GM10248 (cell line): ENCODE data around the gene ELAVL1.

Experiments
- CTCF ChIA-PET: fragments of 300-600 bp; sonication (Branson Sonifier 250); formaldehyde crosslinking; extraction: SDS; loops from one replicate; lab custom pipeline; 2021; ENCODE audit warnings: antibody characterized with exemption; lab: Yijun Ruan, JAX
- POLR2A ChIA-PET: fragments of 350-650 bp; sonication (Branson Sonifier 250); formaldehyde crosslinking; extraction: SDS; loops from one replicate; lab custom pipeline; 2020; ENCODE audit warnings: antibody characterized with exemption; lab: Yijun Ruan, JAX
- DNase-seq: peaks from one replicate; pipeline ENCODE4 v3.0.0; 2012; ENCODE audit errors: extremely low spot score
- CTCF ChIP-seq: IDR thresholded peaks from 2 replicates; pipeline ENCODE4 v1.5.1; 2012; ENCODE audit warnings: mild to moderate bottlenecking, low read depth; ENCODE audit errors: extremely low read depth, missing control alignments, control extremely low read depth

ELAVL1 gene

GRCh38 chr19:7970716-7971448, 34.6 kb downstream of the ELAVL1 start:
- CTCF ChIA-PET: interaction anchor here (0.6 to 3.4 kb wide), 15 partner anchors 10 to 281 kb away, joined by 3 to 30 read pairs (median 5); partner anchors contain the start of genes ELAVL1 and TIMM44
- POLR2A ChIA-PET: no interaction called here
- DNase-seq: peak; percentile 60

GRCh38 chr19:7969555-7969939, 35.9 kb downstream of the ELAVL1 start:
- no peak for DNase-seq
- CTCF ChIA-PET: interaction anchor here (1.2 to 3.4 kb wide), 3 partner anchors 25 to 40 kb away, joined by 4 to 30 read pairs (median 5); partner anchors contain the start of gene TIMM44
- POLR2A ChIA-PET: no interaction called here
- no peak for TF ChIP-seq CTCF

More at GRCh38 chr19:7970716-7971448, 34.6 kb downstream of the ELAVL1 start:
- TF ChIP-seq CTCF: peak; percentile 71

GRCh38 chr19:7968796-7969554, 36.5 kb downstream of the ELAVL1 start:
- no peak for TF ChIP-seq CTCF
- DNase-seq: no peak
- ChIA-PET POLR2A (no interaction called here), CTCF (interaction anchor here (1.1 to 3.4 kb wide), 3 partner anchors 16 to 33 kb away, joined by 3 to 30 read pairs (median 4); partner anchors contain the start of gene TIMM44)

- TF ChIP-seq CTCF: no peak
- DNase-seq: no peak
- ChIA-PET CTCF (interaction anchor here (1.1 kb wide), 1 partner anchor 17 kb away, joined by 3 read pairs; no protein-coding TSS in a partner anchor), POLR2A (interaction anchor here (0.6 kb wide), 1 partner anchor 30 kb away, joined by 3 read pairs; no protein-coding TSS in a partner anchor)
Measured at GRCh38 chr19:7968008-7968795, 37.2 kb downstream of the ELAVL1 start.

- CTCF ChIA-PET: interaction anchor here (1.9 kb wide), 1 partner anchor 22 kb away, joined by 7 read pairs; the partner anchor contains the start of gene TIMM44
- no peak for DNase-seq
- POLR2A ChIA-PET: no interaction called here
- no peak for TF ChIP-seq CTCF
Measured at GRCh38 chr19:7965921-7966665, 39.3 kb downstream of the ELAVL1 start.
